MM.1S (cell line): ENCODE results near the gene RBBP8.

Source experiments
- DNase-seq: peaks from one replicate; pipeline ENCODE4 v3.0.0-alpha.2; 2015
- H2AFZ ChIP-seq: fragments of 300-600 bp; sonication (generic); 2 replicates; pipeline ENCODE4 v1.6.0; 2016; ENCODE audit warnings: antibody characterized with exemption, low read length
- H3F3A ChIP-seq: fragments of 300-600 bp; sonication (generic); 2 replicates; pipeline ENCODE4 v1.6.1; 2016; ENCODE audit warnings: mild to moderate bottlenecking, antibody characterized with exemption, low read length, moderate library complexity, mixed read lengths; ENCODE audit not compliant: insufficient read depth
- H3K27ac ChIP-seq: fragments of 300-600 bp; sonication (generic); 2 replicates; pipeline ENCODE4 v1.5.1; 2016; ENCODE audit warnings: mild to moderate bottlenecking, low read length
- H3K27me3 ChIP-seq: fragments of 300-600 bp; sonication (generic); replicated peaks from 2 replicates; pipeline ENCODE4 v1.6.0; 2016; ENCODE audit warnings: low read length; ENCODE audit not compliant: insufficient read depth
- H3K36me3 ChIP-seq: fragments of 300-600 bp; sonication (generic); replicated peaks from 2 replicates; pipeline ENCODE4 v1.6.1; 2016; ENCODE audit warnings: mild to moderate bottlenecking, low read length, mixed read lengths; ENCODE audit not compliant: insufficient read depth
- H3K4me1 ChIP-seq: fragments of 300-600 bp; sonication (generic); 2 replicates; pipeline ENCODE4 v1.6.1; 2016; ENCODE audit warnings: low read length, mixed read lengths
- H3K4me2 ChIP-seq: fragments of 300-600 bp; sonication (generic); 2 replicates; pipeline ENCODE4 v1.6.0; 2016; ENCODE audit warnings: low read depth, low read length
- H3K4me3 ChIP-seq: fragments of 300-600 bp; sonication (generic); 2 replicates; pipeline ENCODE4 v1.5.1; 2016; ENCODE audit warnings: low read length, mixed read lengths
- H3K79me2 ChIP-seq: fragments of 300-600 bp; sonication (generic); 2 replicates; pipeline ENCODE4 v1.6.1; 2016; ENCODE audit warnings: mixed run types, low read length, mixed read lengths
- H3K9ac ChIP-seq: fragments of 300-600 bp; sonication (generic); 2 replicates; pipeline ENCODE4 v1.6.1; 2016; ENCODE audit warnings: low read length, mixed read lengths
- H3K9me2 ChIP-seq: fragments of 300-600 bp; sonication (generic); replicated peaks from 2 replicates; pipeline ENCODE4 v1.6.1; 2016; ENCODE audit warnings: mild to moderate bottlenecking, low read length, mixed read lengths; ENCODE audit not compliant: insufficient read depth
- H3K9me3 ChIP-seq: fragments of 300-600 bp; sonication (generic); replicated peaks from 2 replicates; pipeline ENCODE4 v1.6.1; 2016; ENCODE audit warnings: mild to moderate bottlenecking, low read length, mixed read lengths; ENCODE audit not compliant: insufficient read depth
- H4K20me1 ChIP-seq: fragments of 300-600 bp; sonication (generic); 2 replicates; pipeline ENCODE4 v1.6.1; 2016; ENCODE audit warnings: mild to moderate bottlenecking, low read length, moderate library complexity, mixed read lengths; ENCODE audit not compliant: insufficient read depth
- EZH2 ChIP-seq: fragments of 300-600 bp; sonication (generic); optimal IDR thresholded peaks from 2 replicates; pipeline ENCODE3; 2017; ENCODE audit warnings: low read depth, mild to moderate bottlenecking, antibody characterized with exemption, low read length, mixed read lengths
- EZH2phosphoT487 ChIP-seq: fragments of 300-600 bp; sonication (generic); IDR thresholded peaks from 2 replicates; pipeline ENCODE4 v1.6.1; 2018; ENCODE audit warnings: antibody characterized with exemption, low read length
- TF ChIP-seq, protein P1 (sequence below): fragments of 300-600 bp; sonication (generic); IDR thresholded peaks from 2 replicates; pipeline ENCODE4 v1.5.1; 2016; ENCODE audit warnings: antibody characterized with exemption, low read length, mixed read lengths

Gene RBBP8

DNA sequence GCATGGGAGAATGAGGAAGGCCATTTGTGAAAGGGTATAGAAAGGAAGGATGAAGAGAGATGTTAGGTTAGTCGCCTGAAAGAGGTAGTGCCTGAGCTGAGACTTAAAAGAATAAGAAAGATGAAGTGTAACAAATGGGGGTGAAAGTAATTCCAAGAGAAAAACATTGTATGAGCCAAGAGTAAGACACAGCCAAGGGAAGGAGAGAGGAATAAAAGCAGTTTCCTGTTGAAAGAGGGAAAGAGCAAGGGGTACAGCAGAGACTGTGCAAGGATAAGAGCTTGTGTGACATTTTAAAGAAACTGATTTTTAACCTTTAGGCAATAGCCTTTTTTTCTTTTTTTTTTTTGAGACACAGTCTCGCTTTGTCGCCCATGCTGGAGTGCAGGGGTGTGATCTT lies 4.8 kb upstream of the RBBP8 start:
- no peak overlapping the region for H3K9ac ChIP-seq
- H3K79me2 ChIP-seq: no peaks in the 10 kb centered on the region
- peaks cover 11% of the 10 kb centered on the region for H3K4me1 ChIP-seq
- H3K9me3 ChIP-seq: no peaks in the 10 kb centered on the region
- H3K4me2 ChIP-seq: no peak overlapping the region
- no peak overlapping the region for H3K27ac ChIP-seq
- DNase-seq: no peak
- no peaks in the 10 kb centered on the region for H3K36me3 ChIP-seq
- no peaks in the 10 kb centered on the region for H3K27me3 ChIP-seq
- no peak overlapping the region for H3K4me3 ChIP-seq
- H4K20me1 ChIP-seq: no peaks in the 10 kb centered on the region
- H3K9me2 ChIP-seq: no peaks in the 10 kb centered on the region
- peaks cover 6% of the 10 kb centered on the region for H3F3A ChIP-seq
- H2AFZ ChIP-seq: no peak overlapping the region
- no peak for TF ChIP-seq EZH2
- TF ChIP-seq, protein P1, sequence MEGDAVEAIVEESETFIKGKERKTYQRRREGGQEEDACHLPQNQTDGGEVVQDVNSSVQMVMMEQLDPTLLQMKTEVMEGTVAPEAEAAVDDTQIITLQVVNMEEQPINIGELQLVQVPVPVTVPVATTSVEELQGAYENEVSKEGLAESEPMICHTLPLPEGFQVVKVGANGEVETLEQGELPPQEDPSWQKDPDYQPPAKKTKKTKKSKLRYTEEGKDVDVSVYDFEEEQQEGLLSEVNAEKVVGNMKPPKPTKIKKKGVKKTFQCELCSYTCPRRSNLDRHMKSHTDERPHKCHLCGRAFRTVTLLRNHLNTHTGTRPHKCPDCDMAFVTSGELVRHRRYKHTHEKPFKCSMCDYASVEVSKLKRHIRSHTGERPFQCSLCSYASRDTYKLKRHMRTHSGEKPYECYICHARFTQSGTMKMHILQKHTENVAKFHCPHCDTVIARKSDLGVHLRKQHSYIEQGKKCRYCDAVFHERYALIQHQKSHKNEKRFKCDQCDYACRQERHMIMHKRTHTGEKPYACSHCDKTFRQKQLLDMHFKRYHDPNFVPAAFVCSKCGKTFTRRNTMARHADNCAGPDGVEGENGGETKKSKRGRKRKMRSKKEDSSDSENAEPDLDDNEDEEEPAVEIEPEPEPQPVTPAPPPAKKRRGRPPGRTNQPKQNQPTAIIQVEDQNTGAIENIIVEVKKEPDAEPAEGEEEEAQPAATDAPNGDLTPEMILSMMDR: no peak
- TF ChIP-seq EZH2phosphoT487: no peak

DNA sequence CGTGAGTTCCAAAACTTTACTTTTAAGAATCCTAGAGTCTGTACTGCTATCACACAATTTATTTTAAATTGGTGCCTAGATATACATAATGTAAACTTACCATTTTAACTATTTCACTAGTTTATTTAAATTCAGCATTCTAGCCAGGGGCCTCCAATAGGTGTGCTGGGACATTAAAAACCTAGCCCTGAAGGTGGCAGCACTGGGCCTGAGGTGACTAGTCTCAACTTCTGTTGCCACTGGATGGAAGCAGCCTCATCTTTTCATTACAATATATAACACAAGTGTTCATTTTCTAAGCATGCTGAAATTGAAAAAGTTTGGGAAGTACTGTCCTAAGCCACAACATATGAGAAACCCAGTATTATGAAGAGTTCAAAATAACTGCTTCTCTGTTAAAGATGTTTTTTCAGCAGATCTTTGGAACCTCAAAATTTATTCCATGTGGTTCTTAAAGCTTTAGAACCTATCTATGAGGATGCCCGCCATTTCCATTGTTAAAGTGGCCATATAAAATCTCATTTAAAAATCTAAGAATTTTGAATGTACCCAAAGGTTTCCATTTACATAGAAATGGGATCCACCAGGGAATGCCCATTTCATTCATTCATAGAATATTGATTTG lies 2.9 kb upstream of the RBBP8 start:
- Histone ChIP-seq H2AFZ (peak overlapping the region; percentile 46; the same call in 1 of the 2 replicates), H4K20me1 (no peaks in the 10 kb centered on the region), H3K9me2 (no peaks in the 10 kb centered on the region), H3K27me3 (no peaks in the 10 kb centered on the region), H3K4me1 (peaks cover 14% of the 10 kb centered on the region), H3K9me3 (no peaks in the 10 kb centered on the region), H3K4me2 (peak overlapping the region; percentile 69), H3K79me2 (peaks cover 10% of the 10 kb centered on the region), H3K36me3 (no peaks in the 10 kb centered on the region), H3K4me3 (peak overlapping the region; percentile 19; the same call in 1 of the 2 replicates), H3K9ac (peak overlapping the region; percentile 15; the same call in 1 of the 2 replicates), H3K27ac (peak overlapping the region; percentile 73; the same call in 1 of the 2 replicates), H3F3A (peaks cover 13% of the 10 kb centered on the region)
- TF ChIP-seq, protein P1: peak; percentile 84
- TF ChIP-seq EZH2: no peak
- TF ChIP-seq EZH2phosphoT487: no peak
- peak; percentile 87 for DNase-seq

GRCh38 chr18:22932885-22933205 lies 283 bp upstream of the RBBP8 start:
- Histone ChIP-seq H3K27ac (peak overlapping the region; percentile 93; the same call in 1 of the 2 replicates), H3K9ac (peak overlapping the region; percentile 97), H3K9me2 (no peaks in the 10 kb centered on the region), H3K27me3 (no peaks in the 10 kb centered on the region), H3K4me2 (peak overlapping the region; percentile 93), H4K20me1 (no peaks in the 10 kb centered on the region), H3K79me2 (peaks cover 34% of the 10 kb centered on the region), H2AFZ (peak overlapping the region; percentile 88), H3K9me3 (no peaks in the 10 kb centered on the region), H3K4me1 (peaks cover 16% of the 10 kb centered on the region), H3K36me3 (no peaks in the 10 kb centered on the region; the same call in 1 of the 2 replicates), H3K4me3 (peak overlapping the region; percentile 84), H3F3A (peaks cover 13% of the 10 kb centered on the region)
- no peak for DNase-seq
- TF ChIP-seq EZH2phosphoT487 (no peak), EZH2 (no peak)
- TF ChIP-seq, protein P1: no peak
